OCI-LY7 (cell line): ENCODE data around the gene VPS37C.
"Not testable (repeated sequence)": the region's sequence is repeated elsewhere in the genome, so short reads cannot be mapped to it uniquely, and the experiment has no call there.

ENCODE experiments used
- EZH2phosphoT487 ChIP-seq: fragments of 200-600 bp; sonication (generic); IDR thresholded peaks from 2 replicates; pipeline ENCODE4 v1.6.1; 2018; ENCODE audit warnings: low read depth, borderline replicate concordance, mild to moderate bottlenecking, mixed run types, antibody characterized with exemption, low read length, moderate library complexity, mixed read lengths
- TF ChIP-seq, protein P1 (sequence below): fragments of 200-600 bp; sonication (generic); conservative IDR thresholded peaks from 2 replicates; pipeline ENCODE4 v1.5.1; 2014; ENCODE audit warnings: mild to moderate bottlenecking, antibody characterized with exemption, low read length, moderate library complexity, mixed read lengths

DNA sequence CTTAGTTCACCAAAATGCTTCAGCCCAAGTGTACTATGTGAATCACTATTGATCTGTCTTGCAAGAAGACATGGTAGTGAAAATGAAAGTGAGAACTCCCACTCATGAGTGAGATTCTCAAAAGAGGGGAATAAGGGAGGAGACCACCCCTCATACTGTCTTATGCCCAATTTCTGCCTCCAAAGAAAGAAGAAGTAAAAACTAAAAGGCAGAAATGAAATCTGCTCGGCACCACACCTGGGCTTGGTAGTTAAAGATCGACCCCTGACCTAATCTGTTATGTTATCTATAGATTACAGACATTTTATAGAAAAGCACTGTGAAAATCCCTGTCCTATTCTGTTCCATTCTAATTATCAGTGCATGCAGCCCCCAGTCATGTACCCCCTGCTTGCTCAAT, 63.0 kb downstream of the VPS37C start:
- TF ChIP-seq, protein P1, sequence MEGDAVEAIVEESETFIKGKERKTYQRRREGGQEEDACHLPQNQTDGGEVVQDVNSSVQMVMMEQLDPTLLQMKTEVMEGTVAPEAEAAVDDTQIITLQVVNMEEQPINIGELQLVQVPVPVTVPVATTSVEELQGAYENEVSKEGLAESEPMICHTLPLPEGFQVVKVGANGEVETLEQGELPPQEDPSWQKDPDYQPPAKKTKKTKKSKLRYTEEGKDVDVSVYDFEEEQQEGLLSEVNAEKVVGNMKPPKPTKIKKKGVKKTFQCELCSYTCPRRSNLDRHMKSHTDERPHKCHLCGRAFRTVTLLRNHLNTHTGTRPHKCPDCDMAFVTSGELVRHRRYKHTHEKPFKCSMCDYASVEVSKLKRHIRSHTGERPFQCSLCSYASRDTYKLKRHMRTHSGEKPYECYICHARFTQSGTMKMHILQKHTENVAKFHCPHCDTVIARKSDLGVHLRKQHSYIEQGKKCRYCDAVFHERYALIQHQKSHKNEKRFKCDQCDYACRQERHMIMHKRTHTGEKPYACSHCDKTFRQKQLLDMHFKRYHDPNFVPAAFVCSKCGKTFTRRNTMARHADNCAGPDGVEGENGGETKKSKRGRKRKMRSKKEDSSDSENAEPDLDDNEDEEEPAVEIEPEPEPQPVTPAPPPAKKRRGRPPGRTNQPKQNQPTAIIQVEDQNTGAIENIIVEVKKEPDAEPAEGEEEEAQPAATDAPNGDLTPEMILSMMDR: not testable (repeated sequence)
- not testable (repeated sequence) for TF ChIP-seq EZH2phosphoT487
